Subcutaneous adipose tissue (tissue), 4 donors: ENCODE measurements around the gene PSMF1. TPM values are rescaled to one million over a fixed set of nuclear protein-coding genes. Genes with fewer than 3 reads are reported as not detected.

ENCODE experiments used
- total RNA-seq, 4 donors: library from RNA; depleted of rRNA; stranded (reverse); fragments of >200 nt; gene quantifications; one replicate each; pipeline ENCODE4 v1.1.0, GENCODE V29; 2016
- TF ChIP-seq, protein P1 (sequence below): fragments of 450-650 bp; IDR thresholded peaks from one replicate; pipeline ENCODE4 v1.5.1; 2016; ENCODE audit warnings: low read depth, mild to moderate bottlenecking, control low read depth, antibody characterized with exemption, moderate library complexity

PSMF1 gene
- total RNA-seq, 4 donors from 2014 or later = 48.0 to 102 (median 57.8) TPM

DNA sequence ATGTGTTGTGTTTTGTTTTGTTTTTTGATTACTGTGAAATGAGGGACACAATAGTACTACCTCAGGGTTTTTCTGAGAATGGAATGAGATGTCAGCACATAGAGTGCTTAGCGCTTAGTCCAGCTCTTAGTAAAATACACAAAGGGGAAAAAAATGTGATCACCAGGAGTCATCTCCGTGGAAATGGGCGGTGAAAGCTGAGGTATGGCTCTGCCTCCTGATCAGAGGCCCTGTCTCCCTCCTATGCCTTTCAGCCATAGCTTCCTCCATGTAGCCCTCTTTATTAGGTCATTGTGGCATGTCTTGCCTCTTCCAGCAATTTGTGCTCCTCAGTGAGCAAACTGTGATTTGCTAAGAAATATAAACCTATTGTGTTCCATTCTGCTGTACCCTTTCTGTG lies 13.0 kb downstream of the PSMF1 start:
- TF ChIP-seq, protein P1, sequence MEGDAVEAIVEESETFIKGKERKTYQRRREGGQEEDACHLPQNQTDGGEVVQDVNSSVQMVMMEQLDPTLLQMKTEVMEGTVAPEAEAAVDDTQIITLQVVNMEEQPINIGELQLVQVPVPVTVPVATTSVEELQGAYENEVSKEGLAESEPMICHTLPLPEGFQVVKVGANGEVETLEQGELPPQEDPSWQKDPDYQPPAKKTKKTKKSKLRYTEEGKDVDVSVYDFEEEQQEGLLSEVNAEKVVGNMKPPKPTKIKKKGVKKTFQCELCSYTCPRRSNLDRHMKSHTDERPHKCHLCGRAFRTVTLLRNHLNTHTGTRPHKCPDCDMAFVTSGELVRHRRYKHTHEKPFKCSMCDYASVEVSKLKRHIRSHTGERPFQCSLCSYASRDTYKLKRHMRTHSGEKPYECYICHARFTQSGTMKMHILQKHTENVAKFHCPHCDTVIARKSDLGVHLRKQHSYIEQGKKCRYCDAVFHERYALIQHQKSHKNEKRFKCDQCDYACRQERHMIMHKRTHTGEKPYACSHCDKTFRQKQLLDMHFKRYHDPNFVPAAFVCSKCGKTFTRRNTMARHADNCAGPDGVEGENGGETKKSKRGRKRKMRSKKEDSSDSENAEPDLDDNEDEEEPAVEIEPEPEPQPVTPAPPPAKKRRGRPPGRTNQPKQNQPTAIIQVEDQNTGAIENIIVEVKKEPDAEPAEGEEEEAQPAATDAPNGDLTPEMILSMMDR = no peak

DNA sequence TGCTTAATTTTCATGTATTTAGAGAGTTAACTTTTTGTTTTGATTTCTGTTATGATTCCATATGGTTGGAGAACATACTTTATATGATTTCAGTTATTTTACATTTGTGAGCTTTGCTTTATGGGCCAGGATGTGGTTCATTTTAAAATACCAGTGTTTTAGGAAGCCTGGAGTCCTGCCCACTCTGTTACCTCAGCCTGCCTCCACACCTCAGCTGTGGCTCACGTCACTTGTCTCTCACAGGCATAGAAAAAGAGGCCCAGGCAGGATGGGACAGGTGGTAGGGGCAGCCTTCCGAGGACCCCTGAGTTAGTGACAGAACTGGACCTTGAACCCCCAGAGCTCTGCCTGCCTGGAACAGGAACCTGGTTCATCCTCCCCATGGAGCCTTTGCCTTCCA lies 16.0 kb downstream of the PSMF1 start:
- TF ChIP-seq, protein P1 = no peak

DNA sequence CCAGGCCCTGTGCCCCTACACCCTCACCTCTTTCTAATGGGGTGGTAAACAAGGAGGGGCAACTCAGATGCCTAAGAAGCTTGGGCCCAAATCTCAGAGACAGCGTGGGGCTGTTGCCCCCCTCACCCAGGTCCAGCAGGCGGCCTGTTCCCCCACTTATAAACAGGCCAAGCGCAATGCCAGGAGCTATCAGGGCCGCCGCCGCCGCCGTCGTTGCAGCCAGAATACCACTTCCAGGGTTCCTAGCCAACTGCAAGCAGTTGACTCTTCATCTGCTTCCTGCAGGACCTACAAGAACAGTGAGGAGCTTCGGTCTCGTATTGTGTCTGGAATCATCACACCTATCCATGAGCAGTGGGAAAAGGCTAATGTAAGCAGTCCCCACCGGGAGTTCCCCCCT lies 16.4 kb downstream of the PSMF1 start:
- TF ChIP-seq, protein P1 = no peak

DNA sequence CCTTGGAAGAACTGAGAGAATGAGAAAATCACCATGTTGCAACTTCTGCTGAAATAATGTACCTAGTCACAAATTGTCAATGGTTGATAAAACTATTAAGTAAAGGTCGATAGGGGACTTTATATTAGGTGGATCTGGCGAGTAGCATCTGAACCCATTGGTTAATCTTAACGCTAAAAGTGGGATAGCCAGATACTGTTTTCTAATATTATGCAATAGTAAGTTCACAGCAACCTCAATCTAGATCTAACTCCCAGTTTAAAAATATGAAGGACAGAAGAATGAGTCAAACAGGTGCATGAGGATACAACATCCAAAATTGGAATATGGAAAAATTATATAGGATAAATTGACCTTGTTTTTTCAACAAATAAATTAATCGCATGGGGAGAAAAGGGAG lies 18.8 kb downstream of the PSMF1 start:
- TF ChIP-seq, protein P1 = no peak

DNA sequence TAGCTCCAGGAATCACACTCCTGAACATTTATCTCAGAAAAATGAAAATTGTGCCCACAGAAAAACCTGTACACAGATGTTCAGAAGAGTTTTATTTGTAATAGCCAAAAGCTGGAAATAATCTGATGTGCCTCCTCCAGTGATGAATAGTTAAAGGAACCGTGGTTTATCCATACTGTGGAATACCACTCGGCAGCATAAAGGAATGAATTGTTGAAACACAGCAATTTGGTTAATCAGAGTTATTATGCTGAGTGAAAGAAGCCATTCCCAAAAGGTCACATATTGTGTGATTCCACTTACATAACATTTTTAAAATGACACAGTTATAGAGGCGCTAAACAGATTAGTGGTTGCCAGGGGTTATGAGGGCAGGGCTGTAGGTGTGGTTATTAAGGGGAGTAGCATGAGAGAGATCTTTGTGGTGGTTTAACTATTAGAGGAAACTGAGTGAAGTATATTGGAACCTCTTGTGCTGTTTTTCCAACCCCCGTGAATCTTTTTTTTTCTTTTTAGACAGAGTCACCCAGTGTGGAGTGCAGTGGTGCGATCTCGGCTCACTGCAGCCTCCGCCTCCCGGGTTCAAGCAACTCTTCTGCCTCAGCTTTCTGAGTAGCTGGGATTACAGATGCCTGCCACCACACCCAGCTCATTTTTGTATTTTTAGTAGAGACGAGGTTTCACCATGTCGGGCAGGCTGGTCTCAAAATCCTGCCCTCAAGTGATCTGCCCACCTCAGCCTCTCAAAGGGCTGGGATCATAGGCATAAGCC lies 26.2 kb downstream of the PSMF1 start:
- TF ChIP-seq, protein P1 = no peak

DNA sequence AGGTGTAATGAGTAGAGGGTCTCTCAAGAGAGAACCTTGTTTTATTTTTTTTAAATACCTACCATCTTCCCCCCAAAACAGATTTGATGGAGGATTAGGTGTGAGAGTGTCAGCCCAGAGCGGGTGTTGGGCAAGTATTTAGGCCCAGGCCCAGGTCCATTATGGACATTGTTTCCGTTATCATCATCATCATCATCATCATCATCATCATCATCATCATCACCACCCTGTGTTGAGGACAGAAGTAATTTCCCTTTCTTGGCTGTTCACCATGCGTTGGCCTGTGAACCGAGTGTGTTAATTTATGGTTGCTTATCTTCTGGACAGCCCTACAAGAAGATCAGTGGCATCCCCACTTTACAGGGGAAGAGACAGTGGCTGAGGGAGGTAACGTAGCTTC lies 28.6 kb downstream of the PSMF1 start:
- TF ChIP-seq, protein P1 = no peak

DNA sequence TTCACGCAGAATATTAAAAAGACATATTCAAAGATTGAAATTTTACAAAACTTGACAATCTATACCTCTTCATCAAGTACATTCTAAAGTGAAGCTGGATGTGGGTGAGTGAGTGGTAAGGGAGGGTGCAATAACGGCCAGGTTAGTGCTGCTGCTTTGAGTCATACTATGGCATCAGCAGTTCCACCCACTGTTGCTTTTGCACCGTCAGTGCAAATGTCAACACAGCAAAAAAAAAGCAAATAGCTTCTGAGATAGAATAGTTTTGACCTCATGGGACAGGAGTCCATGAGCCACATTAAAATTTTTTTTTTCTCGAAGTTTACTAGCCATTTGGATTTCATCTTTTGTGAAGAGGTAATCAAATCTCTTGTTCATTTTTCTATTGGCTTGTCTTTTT lies 31.8 kb downstream of the PSMF1 start:
- TF ChIP-seq, protein P1 = no peak
